Skeletal muscle tissue (tissue), 4 donors: Measurements from ENCODE around the gene SLC39A2. TPM values are rescaled to one million over a fixed set of nuclear protein-coding genes. Genes with fewer than 3 reads are reported as not detected.
"Not testable (repeated sequence)": the region's sequence is repeated elsewhere in the genome, so short reads cannot be mapped to it uniquely, and the experiment has no call there.

Experiments
- H3K27ac ChIP-seq: one replicate; pipeline ENCODE4 v1.7.0; 2013; ENCODE audit warnings: mild to moderate bottlenecking, low read depth, low read length, inconsistent platforms
- H3K27me3 ChIP-seq, 3 donors: one replicate each; pipeline ENCODE4 v1.7.0; 2013; ENCODE audit warnings: low read length in 3 of 3; ENCODE audit not compliant: control insufficient read depth in 3 of 3, insufficient read depth in 3 of 3
- H3K36me3 ChIP-seq, 3 donors: one replicate each; pipeline ENCODE4 v1.7.0; 2013; ENCODE audit warnings: low read length in 3 of 3; ENCODE audit not compliant: control insufficient read depth in 3 of 3, insufficient read depth in 3 of 3
- H3K4me1 ChIP-seq, 3 donors: one replicate each; pipeline ENCODE4 v1.7.0; 2013; ENCODE audit warnings: low read length in 3 of 3, mild to moderate bottlenecking in 3 of 3; ENCODE audit not compliant: control insufficient read depth in 3 of 3, insufficient read depth in 3 of 3
- H3K4me3 ChIP-seq, 3 donors: one replicate each; pipeline ENCODE4 v1.7.0; 2013; ENCODE audit warnings: low read length in 3 of 3
- H3K9ac ChIP-seq, 3 donors: one replicate each; pipeline ENCODE4 v1.7.0; 2013; ENCODE audit warnings: low read length in 3 of 3, mild to moderate bottlenecking in 3 of 3, moderate library complexity in 2 of 3, low read depth in 1 of 3
- H3K9me3 ChIP-seq, 3 donors: one replicate each; pipeline ENCODE4 v1.7.0; 2013; ENCODE audit warnings: low read length in 3 of 3; ENCODE audit not compliant: control insufficient read depth in 3 of 3
- total RNA-seq: library from RNA; depleted of rRNA; stranded (reverse); fragments of >200 nt; gene quantifications from one replicate; pipeline ENCODE4 v1.2.3, GENCODE V29; 2014
- donor health status: Osteomylitis.

Gene SLC39A2
- total RNA-seq, 1 donor from 2014 or later = not detected

GRCh38 chr14:21032326-21033132 lies 33.4 kb downstream of the SLC39A2 start:
- Histone ChIP-seq H3K36me3 (no peaks in the 10 kb centered on the region), H3K27me3 (no peaks in the 10 kb centered on the region), H3K27ac (no peak overlapping the region)

GRCh38 chr14:21033133-21033698 lies 34.1 kb downstream of the SLC39A2 start:
- Histone ChIP-seq H3K27me3 (no peaks in the 10 kb centered on the region), H3K9me3 (no peaks in the 10 kb centered on the region), H3K4me1 (peaks cover 25 to 46% (median 42%) of the 10 kb centered on the region in 3 donors), H3K27ac (no peak overlapping the region), H3K9ac (no peak overlapping the region), H3K4me3 (no peak overlapping the region), H3K36me3 (no peaks in the 10 kb centered on the region)

More at GRCh38 chr14:21032326-21033132, 33.4 kb downstream of the SLC39A2 start:
- Histone ChIP-seq H3K4me1 (peaks cover 18 to 41% (median 40%) of the 10 kb centered on the region in 3 donors), H3K9me3 (no peaks in the 10 kb centered on the region), H3K9ac (peak overlapping the region in 1 of 3 donors; percentile 9), H3K4me3 (no peak overlapping the region)

- H3K27me3 ChIP-seq = no peaks in the 10 kb centered on the region
- H3K36me3 ChIP-seq = no peaks in the 10 kb centered on the region
- H3K9ac ChIP-seq = no peak within 1 kb of the TSS
- no peaks in the 10 kb centered on the region for H3K9me3 ChIP-seq
- no peak within 1 kb of the TSS for H3K4me3 ChIP-seq
- H3K4me1 ChIP-seq = peaks cover 39 to 53% (median 53%) of the 10 kb centered on the region in 3 donors
- no peak within 1 kb of the TSS for H3K27ac ChIP-seq
These were observed 35.6 kb downstream of the SLC39A2 start, which contains the start of gene RNASE13 for GRCh38 chr14:21034707-21035106. Gene RNASE13, minus strand, starts transcription at chr14:21034807. Its CDS starts 519 bp downstream, at chr14:21034288.

- Histone ChIP-seq H3K27me3 (no peaks in the 10 kb centered on the region), H3K9ac (no peak overlapping the region), H3K36me3 (no peaks in the 10 kb centered on the region), H3K27ac (peak overlapping the region; percentile 38), H3K4me1 (peaks cover 47 to 66% (median 52%) of the 10 kb centered on the region in 3 donors), H3K4me3 (no peak overlapping the region), H3K9me3 (no peaks in the 10 kb centered on the region)
These were observed 37.7 kb downstream of the SLC39A2 start for GRCh38 chr14:21036751-21037150.

GRCh38 chr14:21037156-21037555 lies 38.1 kb downstream of the SLC39A2 start:
- H3K27me3 ChIP-seq = no peaks in the 10 kb centered on the region
- H3K4me1 ChIP-seq = peaks cover 48 to 66% (median 51%) of the 10 kb centered on the region in 3 donors
- no peaks in the 10 kb centered on the region for H3K36me3 ChIP-seq
- H3K9ac ChIP-seq = no peak overlapping the region
- no peak overlapping the region for H3K4me3 ChIP-seq
- no peaks in the 10 kb centered on the region for H3K9me3 ChIP-seq
- peak overlapping the region; percentile 38 for H3K27ac ChIP-seq

- Histone ChIP-seq H3K4me3 (peak overlapping the region; percentile 10 to 62 (median 46)), H3K9me3 (no peaks in the 10 kb centered on the region), H3K9ac (peak overlapping the region; percentile 32 to 77 (median 76)), H3K27me3 (no peaks in the 10 kb centered on the region), H3K4me1 (peaks cover 46 to 67% (median 58%) of the 10 kb centered on the region in 3 donors), H3K36me3 (no peaks in the 10 kb centered on the region), H3K27ac (peak overlapping the region; percentile 82)
These were observed 39.6 kb downstream of the SLC39A2 start for GRCh38 chr14:21038441-21039422.

- no peaks in the 10 kb centered on the region for H3K36me3 ChIP-seq
- H3K27ac ChIP-seq = peak overlapping the region; percentile 82
- peak overlapping the region; percentile 10 to 62 (median 36) for H3K4me3 ChIP-seq
- peak overlapping the region; percentile 17 to 77 (median 76) for H3K9ac ChIP-seq
- no peaks in the 10 kb centered on the region for H3K9me3 ChIP-seq
- peaks cover 51 to 78% (median 68%) of the 10 kb centered on the region in 3 donors for H3K4me1 ChIP-seq
- H3K27me3 ChIP-seq = no peaks in the 10 kb centered on the region
These were observed 40.7 kb downstream of the SLC39A2 start for GRCh38 chr14:21039585-21040369.

- H3K27me3 ChIP-seq = no peaks in the 10 kb centered on the region
- peaks cover 50 to 78% (median 68%) of the 10 kb centered on the region in 3 donors for H3K4me1 ChIP-seq
- no peaks in the 10 kb centered on the region for H3K36me3 ChIP-seq
- no peak overlapping the region for H3K4me3 ChIP-seq
- no peak overlapping the region for H3K27ac ChIP-seq
- H3K9me3 ChIP-seq = no peaks in the 10 kb centered on the region
- no peak overlapping the region for H3K9ac ChIP-seq
These were observed 41.4 kb downstream of the SLC39A2 start for GRCh38 chr14:21040370-21040925.

- peaks cover 50 to 78% (median 68%) of the 10 kb centered on the region in 3 donors for H3K4me1 ChIP-seq
- H3K36me3 ChIP-seq, H3K9ac ChIP-seq, H3K27ac ChIP-seq, H3K4me3 ChIP-seq, H3K27me3 ChIP-seq, H3K9me3 ChIP-seq: not testable (repeated sequence)
These were observed 41.8 kb downstream of the SLC39A2 start for GRCh38 chr14:21040941-21041340.
